ENCODE measurements around the gene IRF5.

GRCh38 chr7:128918016-128918665, 19.6 kb upstream of the IRF5 start:
- TF ChIP-seq CTCF (IDR thresholded peaks at IDR 0.05 in 8 of 11, conservative IDR thresholded peaks at IDR 0.05 in 3 of 11) (no peak), POLR2AphosphoS5 (IDR thresholded peaks at IDR 0.05) (no peak), POLR2A (IDR thresholded peaks at IDR 0.05) (no peak)

All from spleen (tissue), 7 donors.